HG02981 (cell line): Measurements from ENCODE around the gene SETD4.
A peak's percentile ranks its signal among the peaks of the same experiment; 100 is the strongest.
"Not testable (repeated sequence)": the region's sequence is repeated elsewhere in the genome, so short reads cannot be mapped to it uniquely, and the experiment has no call there.

Experiments
- ATAC-seq: cut with Tn5 transposase; IDR thresholded peaks from one replicate; pipeline ENCODE4 v1.9.1; 2021; ENCODE audit warnings: mild to moderate bottlenecking, moderate library complexity; ENCODE audit not compliant: unreplicated experiment

Gene SETD4

GRCh38 chr21:36079010-36079649, 18.8 kb upstream of the SETD4 start:
- ATAC-seq = no peak

- ATAC-seq = no peak
These were observed 17.4 kb upstream of the SETD4 start for GRCh38 chr21:36077758-36078157.

- no peak for ATAC-seq
These were observed 16.7 kb upstream of the SETD4 start for GRCh38 chr21:36076878-36077655.

- no peak for ATAC-seq
These were observed 15.6 kb upstream of the SETD4 start for GRCh38 chr21:36075953-36076352.

- no peak for ATAC-seq
These were observed 14.8 kb upstream of the SETD4 start for GRCh38 chr21:36075171-36075570.

GRCh38 chr21:36073911-36074310, 13.6 kb upstream of the SETD4 start:
- not testable (repeated sequence) for ATAC-seq

GRCh38 chr21:36073181-36073580, 12.9 kb upstream of the SETD4 start:
- ATAC-seq = no peak

- no peak for ATAC-seq
These were observed 12.3 kb upstream of the SETD4 start for GRCh38 chr21:36072453-36073162.

- ATAC-seq = no peak
These were observed 10.7 kb upstream of the SETD4 start for GRCh38 chr21:36070999-36071398.

GRCh38 chr21:36069713-36070583, 9.6 kb upstream of the SETD4 start, which contains the start of gene CBR1:
TSS of gene CBR1 (plus strand) at chr21:36070024. CDS start at chr21:36070116, 92 bp downstream.
- peak; percentile 97 for ATAC-seq

GRCh38 chr21:36068748-36069398, 8.5 kb upstream of the SETD4 start:
- no peak for ATAC-seq

- no peak for ATAC-seq
These were observed 5.2 kb upstream of the SETD4 start for GRCh38 chr21:36065497-36066036.

GRCh38 chr21:36064085-36064460, 3.7 kb upstream of the SETD4 start:
- no peak for ATAC-seq

GRCh38 chr21:36063375-36064084, 3.2 kb upstream of the SETD4 start:
- no peak for ATAC-seq

- ATAC-seq = no peak
These were observed 1.1 kb upstream of the SETD4 start for GRCh38 chr21:36061445-36061844.

- peak; percentile 44 for ATAC-seq
These were observed 535 bp downstream of the SETD4 start for GRCh38 chr21:36059823-36060158.

- no peak for ATAC-seq
These were observed 4.8 kb downstream of the SETD4 start for GRCh38 chr21:36055551-36055950.

- ATAC-seq = no peak
These were observed 6.6 kb downstream of the SETD4 start for GRCh38 chr21:36053715-36054062.

- no peak for ATAC-seq
These were observed 7.2 kb downstream of the SETD4 start for GRCh38 chr21:36052860-36053714.
